HepG2 (cell line): ENCODE measurements around the gene BICRAL. TPM values are rescaled to one million over a fixed set of nuclear protein-coding genes. Genes with fewer than 3 reads are reported as not detected.

Experiments
- AGO1 ChIP-seq: fragments of 200-400 bp; formaldehyde crosslinking; IDR thresholded peaks from 2 replicates; pipeline ENCODE4 v1.6.1; 2017; ENCODE audit warnings: mild to moderate bottlenecking, low read depth, low read length, moderate library complexity; ENCODE audit not compliant: poor library complexity, severe bottlenecking
- AGO2 ChIP-seq: fragments of 200-400 bp; formaldehyde crosslinking; optimal IDR thresholded peaks from 2 replicates; pipeline ENCODE3; 2017; ENCODE audit warnings: mild to moderate bottlenecking, low read depth, low read length, moderate library complexity
- ARNT2 ChIP-seq: sonication (generic); formaldehyde crosslinking; IDR thresholded peaks from 2 replicates; pipeline ENCODE4 v1.8.0; 2022; ENCODE audit warnings: mild to moderate bottlenecking, low read depth, missing genetic modification reagents, moderate library complexity
- BRD4 ChIP-seq: sonication (generic); formaldehyde crosslinking; IDR thresholded peaks from 2 replicates; pipeline ENCODE4 v1.4.0; 2020; ENCODE audit warnings: missing genetic modification reagents
- HOXA3 ChIP-seq: sonication (generic); formaldehyde crosslinking; IDR thresholded peaks from 2 replicates; pipeline ENCODE4 v1.5.0; 2020; ENCODE audit warnings: missing genetic modification reagents
- JARID2 ChIP-seq: sonication (generic); formaldehyde crosslinking; IDR thresholded peaks from 2 replicates; pipeline ENCODE4 v1.8.1; 2023; ENCODE audit warnings: missing genetic modification reagents, inconsistent platforms; ENCODE audit not compliant: insufficient replicate concordance
- MTA1 ChIP-seq: sonication (generic); formaldehyde crosslinking; IDR thresholded peaks from 2 replicates; pipeline ENCODE4 v1.4.0; 2020; ENCODE audit warnings: missing genetic modification reagents, mild to moderate bottlenecking, borderline replicate concordance
- MZF1 ChIP-seq: sonication (generic); formaldehyde crosslinking; IDR thresholded peaks from 2 replicates; pipeline ENCODE4 v1.8.1; 2023; ENCODE audit warnings: mild to moderate bottlenecking, missing genetic modification reagents, borderline replicate concordance
- NR3C1 ChIP-seq: sonication (generic); formaldehyde crosslinking; IDR thresholded peaks from 2 replicates; pipeline ENCODE4 v1.4.0; 2020; ENCODE audit warnings: missing genetic modification reagents
- RBAK ChIP-seq: sonication (generic); formaldehyde crosslinking; IDR thresholded peaks from 2 replicates; pipeline ENCODE4 v1.5.1; 2020; ENCODE audit warnings: mild to moderate bottlenecking, missing genetic modification reagents
- REXO4 ChIP-seq: sonication (generic); formaldehyde crosslinking; IDR thresholded peaks from 2 replicates; pipeline ENCODE4 v1.8.0; 2022; ENCODE audit warnings: missing genetic modification reagents, mild to moderate bottlenecking, borderline replicate concordance
- SATB2 ChIP-seq: sonication (generic); formaldehyde crosslinking; IDR thresholded peaks from 2 replicates; pipeline ENCODE4 v1.5.0; 2020; ENCODE audit warnings: missing genetic modification reagents
- SMAD1 ChIP-seq: sonication (generic); formaldehyde crosslinking; IDR thresholded peaks from 2 replicates; pipeline ENCODE4 v1.4.0; 2020; ENCODE audit warnings: missing genetic modification reagents, low read depth, mild to moderate bottlenecking, borderline replicate concordance
- SMYD3 ChIP-seq: sonication (generic); formaldehyde crosslinking; IDR thresholded peaks from 2 replicates; pipeline ENCODE4 v1.8.1; 2023; ENCODE audit warnings: mild to moderate bottlenecking, missing genetic modification reagents
- TCF12 ChIP-seq, 2 experiments: fragments of 450-650 bp in 1 of 2; sonication (generic) in 1 of 2; formaldehyde crosslinking in 1 of 2; IDR thresholded peaks; 2 replicates each; pipeline versions ENCODE4 v1.6.1 to v1.8.0; 2017 to 2022; ENCODE audit warnings: antibody characterized with exemption in 1 of 2, mild to moderate bottlenecking in 1 of 2, missing genetic modification reagents in 1 of 2, moderate library complexity in 1 of 2
- ZC3H4 ChIP-seq: sonication (generic); formaldehyde crosslinking; IDR thresholded peaks from 2 replicates; pipeline ENCODE4 v1.4.0; 2020; ENCODE audit warnings: missing genetic modification reagents, borderline replicate concordance
- ZNF224 ChIP-seq: sonication (generic); formaldehyde crosslinking; IDR thresholded peaks from 2 replicates; pipeline ENCODE4 v1.5.0; 2020; ENCODE audit warnings: mild to moderate bottlenecking, missing genetic modification reagents
- ZNF432 ChIP-seq: sonication (generic); formaldehyde crosslinking; IDR thresholded peaks from 2 replicates; pipeline ENCODE4 v1.5.0; 2020; ENCODE audit warnings: missing genetic modification reagents, mild to moderate bottlenecking, borderline replicate concordance
- ZNF569 ChIP-seq: sonication (generic); formaldehyde crosslinking; IDR thresholded peaks from 2 replicates; pipeline ENCODE4 v1.5.0; 2020; ENCODE audit warnings: mild to moderate bottlenecking, missing genetic modification reagents, moderate library complexity, borderline replicate concordance
- ZNF766 ChIP-seq: sonication (generic); formaldehyde crosslinking; IDR thresholded peaks from 2 replicates; pipeline ENCODE4 v1.5.0; 2020; ENCODE audit warnings: missing genetic modification reagents, borderline replicate concordance
- ZNF879 ChIP-seq: sonication (generic); formaldehyde crosslinking; IDR thresholded peaks from 2 replicates; pipeline ENCODE4 v1.8.1; 2023; ENCODE audit warnings: missing genetic modification reagents
- polyA plus RNA-seq, 8 experiments: library from polyadenylated mRNA; depleted of rRNA in 3 of 8; stranded (reverse) in 7 of 8; unstranded in 1 of 8; fragments of >200 nt; fragmentation: Illumina TruSeq in 4 of 8; extraction: Trizol in 4 of 8; gene quantifications; 2 replicates each; pipeline versions ENCODE4 v1.2.1 to v1.2.3, GENCODE V29; 2011 to 2016; ENCODE audit warnings: low read depth in 4 of 8, missing spikeins in 1 of 8, mixed read lengths in 1 of 8; ENCODE audit not compliant: insufficient read depth in 1 of 8
- total RNA-seq, 5 experiments: library from RNA; depleted of rRNA; stranded (reverse); fragments of >200 nt; fragmentation: Illumina TruSeq; extraction: Trizol; gene quantifications; 2 replicates each; pipeline ENCODE4 v1.2.3, GENCODE V29; 2016; ENCODE audit warnings: low read depth in 1 of 5
- TF ChIP-seq, protein P1 (sequence below): sonication (generic); formaldehyde crosslinking; IDR thresholded peaks from 2 replicates; pipeline ENCODE4 v1.4.0; 2020; ENCODE audit warnings: missing genetic modification reagents, borderline replicate concordance
- TF ChIP-seq, protein P2 (sequence below): sonication (generic); formaldehyde crosslinking; IDR thresholded peaks from 2 replicates; pipeline ENCODE4 v1.9.0; 2021; ENCODE audit warnings: missing genetic modification reagents, mild to moderate bottlenecking, borderline replicate concordance
- TF ChIP-seq, protein P3 (sequence below): sonication (generic); formaldehyde crosslinking; IDR thresholded peaks from 2 replicates; pipeline ENCODE4 v1.4.0; 2020; ENCODE audit warnings: missing genetic modification reagents; ENCODE audit errors: not compliant biosample characterization

The BICRAL gene
- total and polyA plus RNA-seq, 2 of the 13 experiments (the other 11 are each of a cell fraction or from before 2014, with no cell fraction given), result 5.0 to 13.5 TPM

DNA sequence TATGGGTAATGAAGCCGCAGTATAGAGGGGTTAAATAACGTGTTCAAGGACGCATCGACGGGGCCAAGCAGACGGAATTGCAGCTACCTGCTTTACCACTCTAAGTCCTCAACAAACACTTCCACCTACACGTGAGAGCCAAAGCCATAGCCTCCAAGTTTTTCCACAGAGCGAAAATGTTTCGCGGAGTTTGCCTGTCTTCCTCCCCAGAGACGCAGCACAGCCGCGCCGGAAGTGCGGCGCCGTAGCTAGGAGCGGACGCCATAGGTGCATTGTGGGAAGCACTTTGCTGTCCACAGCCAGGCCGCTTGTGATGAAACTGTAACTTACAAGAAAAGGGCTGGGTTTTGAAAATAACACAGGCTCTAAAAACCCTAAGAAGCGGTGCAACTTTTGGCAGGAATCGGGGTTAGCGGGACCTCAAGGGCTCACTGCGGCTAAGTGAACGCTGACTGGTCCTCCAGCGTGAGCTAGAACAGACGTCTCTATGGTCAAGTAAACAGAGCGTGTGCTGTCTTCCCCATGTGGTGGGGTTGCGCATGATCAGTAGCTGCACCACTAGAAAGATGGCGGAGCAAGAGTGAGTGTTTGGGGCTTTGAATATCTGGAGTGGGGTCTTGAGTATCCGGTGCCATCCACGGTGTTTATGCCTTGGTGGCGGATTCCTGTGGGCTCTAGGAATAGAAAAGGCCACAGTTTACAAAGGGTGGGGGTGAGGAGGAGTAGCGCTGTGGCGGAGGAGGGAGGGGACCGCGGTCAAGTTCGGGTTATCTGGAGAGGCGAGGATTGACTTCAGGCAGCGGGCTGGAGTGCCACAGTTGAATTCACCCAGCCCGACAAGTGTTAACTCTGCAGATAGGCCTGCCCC lies 97.8 kb downstream of the BICRAL start, which contains the start of gene RPL7L1 (continued):
- TF ChIP-seq, protein P1, sequence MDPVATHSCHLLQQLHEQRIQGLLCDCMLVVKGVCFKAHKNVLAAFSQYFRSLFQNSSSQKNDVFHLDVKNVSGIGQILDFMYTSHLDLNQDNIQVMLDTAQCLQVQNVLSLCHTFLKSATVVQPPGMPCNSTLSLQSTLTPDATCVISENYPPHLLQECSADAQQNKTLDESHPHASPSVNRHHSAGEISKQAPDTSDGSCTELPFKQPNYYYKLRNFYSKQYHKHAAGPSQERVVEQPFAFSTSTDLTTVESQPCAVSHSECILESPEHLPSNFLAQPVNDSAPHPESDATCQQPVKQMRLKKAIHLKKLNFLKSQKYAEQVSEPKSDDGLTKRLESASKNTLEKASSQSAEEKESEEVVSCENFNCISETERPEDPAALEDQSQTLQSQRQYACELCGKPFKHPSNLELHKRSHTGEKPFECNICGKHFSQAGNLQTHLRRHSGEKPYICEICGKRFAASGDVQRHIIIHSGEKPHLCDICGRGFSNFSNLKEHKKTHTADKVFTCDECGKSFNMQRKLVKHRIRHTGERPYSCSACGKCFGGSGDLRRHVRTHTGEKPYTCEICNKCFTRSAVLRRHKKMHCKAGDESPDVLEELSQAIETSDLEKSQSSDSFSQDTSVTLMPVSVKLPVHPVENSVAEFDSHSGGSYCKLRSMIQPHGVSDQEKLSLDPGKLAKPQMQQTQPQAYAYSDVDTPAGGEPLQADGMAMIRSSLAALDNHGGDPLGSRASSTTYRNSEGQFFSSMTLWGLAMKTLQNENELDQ (CRISPR knock-in tag), result no peak
- TF ChIP-seq SMAD1 (CRISPR knock-in tag), result peak; percentile 72; the same call in 1 of the 2 replicates
- TF ChIP-seq SATB2 (CRISPR knock-in tag), result peak; percentile 95
- no peak; the same call in none of the 2 replicates for TF ChIP-seq ARNT2 (CRISPR knock-in tag)
- TF ChIP-seq NR3C1 (CRISPR knock-in tag), result no peak
- TF ChIP-seq ZNF879 (CRISPR knock-in tag), result peak; percentile 94
- TF ChIP-seq ZC3H4 (CRISPR knock-in tag), result 0 out of 2 replicates have a peak, but pooled peaks have one; percentile 74
- TF ChIP-seq, protein P2, sequence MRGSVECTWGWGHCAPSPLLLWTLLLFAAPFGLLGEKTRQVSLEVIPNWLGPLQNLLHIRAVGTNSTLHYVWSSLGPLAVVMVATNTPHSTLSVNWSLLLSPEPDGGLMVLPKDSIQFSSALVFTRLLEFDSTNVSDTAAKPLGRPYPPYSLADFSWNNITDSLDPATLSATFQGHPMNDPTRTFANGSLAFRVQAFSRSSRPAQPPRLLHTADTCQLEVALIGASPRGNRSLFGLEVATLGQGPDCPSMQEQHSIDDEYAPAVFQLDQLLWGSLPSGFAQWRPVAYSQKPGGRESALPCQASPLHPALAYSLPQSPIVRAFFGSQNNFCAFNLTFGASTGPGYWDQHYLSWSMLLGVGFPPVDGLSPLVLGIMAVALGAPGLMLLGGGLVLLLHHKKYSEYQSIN (CRISPR knock-in tag), result no peak
- no peak for TF ChIP-seq AGO2
- TF ChIP-seq JARID2 (CRISPR knock-in tag), result peak; percentile 4
- no peak for TF ChIP-seq REXO4 (CRISPR knock-in tag)
- TF ChIP-seq BRD4 (CRISPR knock-in tag), result peak; percentile 91
- peak; percentile 91; the same call in 1 of the 2 replicates for TF ChIP-seq ZNF766 (CRISPR knock-in tag)
- TF ChIP-seq ZNF224 (CRISPR knock-in tag), result no peak
- no peak for TF ChIP-seq MTA1 (CRISPR knock-in tag)
- TF ChIP-seq, protein P3, sequence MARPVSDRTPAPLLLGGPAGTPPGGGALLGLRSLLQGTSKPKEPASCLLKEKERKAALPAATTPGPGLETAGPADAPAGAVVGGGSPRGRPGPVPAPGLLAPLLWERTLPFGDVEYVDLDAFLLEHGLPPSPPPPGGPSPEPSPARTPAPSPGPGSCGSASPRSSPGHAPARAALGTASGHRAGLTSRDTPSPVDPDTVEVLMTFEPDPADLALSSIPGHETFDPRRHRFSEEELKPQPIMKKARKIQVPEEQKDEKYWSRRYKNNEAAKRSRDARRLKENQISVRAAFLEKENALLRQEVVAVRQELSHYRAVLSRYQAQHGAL, result peak; percentile 89
- peak; percentile 47 for TF ChIP-seq AGO1
- TF ChIP-seq MZF1 (CRISPR knock-in tag), result 0 out of 2 replicates have a peak, but pooled peaks have one; percentile 76
- no peak for TF ChIP-seq TCF12 (IDR thresholded peaks at IDR 0.05)
- peak; percentile 78; the same call in 1 of the 2 replicates for TF ChIP-seq TCF12 (CRISPR knock-in tag; IDR thresholded peaks at IDR 0.05)
- TF ChIP-seq ZNF569 (CRISPR knock-in tag), result 0 out of 2 replicates have a peak, but pooled peaks have one; percentile 13
- peak; percentile 97 for TF ChIP-seq HOXA3 (CRISPR knock-in tag)
- TF ChIP-seq SMYD3 (CRISPR knock-in tag), result no peak
- peak; percentile 67; the same call in 1 of the 2 replicates for TF ChIP-seq RBAK
- TF ChIP-seq ZNF432 (CRISPR knock-in tag), result no peak
